BLaER1 (cell line): ENCODE data around the gene KREMEN1.

Experiments
- H3K27ac ChIP-seq: shearing (Covaris generic); formaldehyde crosslinking; 2 replicates; pipeline ENCODE4 v1.8.1; 2022
- H3K27me3 ChIP-seq: shearing (Covaris generic); formaldehyde crosslinking; 2 replicates; pipeline ENCODE4 v1.8.1; 2022
- H3K36me3 ChIP-seq: shearing (Covaris generic); formaldehyde crosslinking; 2 replicates; pipeline ENCODE4 v1.8.1; 2022
- H3K4me1 ChIP-seq: shearing (Covaris generic); formaldehyde crosslinking; 2 replicates; pipeline ENCODE4 v1.8.1; 2022
- H3K4me2 ChIP-seq: shearing (Covaris generic); formaldehyde crosslinking; 2 replicates; pipeline ENCODE4 v1.8.1; 2022
- H3K4me3 ChIP-seq: shearing (Covaris generic); formaldehyde crosslinking; 2 replicates; pipeline ENCODE4 v1.8.1; 2022
- H3K9ac ChIP-seq: shearing (Covaris generic); formaldehyde crosslinking; 2 replicates; pipeline ENCODE4 v1.8.1; 2022
- H3K9me3 ChIP-seq: shearing (Covaris generic); formaldehyde crosslinking; 2 replicates; pipeline ENCODE4 v1.8.1; 2022
- H4K20me1 ChIP-seq: shearing (Covaris generic); formaldehyde crosslinking; 2 replicates; pipeline ENCODE4 v1.8.1; 2022
- Cebpa-rat ChIP-seq: shearing (Covaris generic); IDR thresholded peaks from 2 replicates; pipeline ENCODE4 v1.8.1; 2022

The KREMEN1 gene

GRCh38 chr22:29175312-29175835 is 102.5 kb downstream of the KREMEN1 start:
- Histone ChIP-seq H3K36me3 (no peaks in the 10 kb centered on the region), H3K4me3 (no peak overlapping the region), H3K4me2 (no peak overlapping the region), H3K9me3 (peaks cover 41% of the 10 kb centered on the region), H3K9ac (no peak overlapping the region), H3K27me3 (peaks cover 27% of the 10 kb centered on the region), H4K20me1 (peaks cover 21% of the 10 kb centered on the region; the same call in 1 of the 2 replicates), H3K4me1 (no peaks in the 10 kb centered on the region), H3K27ac (no peak overlapping the region)
- TF ChIP-seq Cebpa-rat, result no peak

GRCh38 chr22:29183971-29184848 is 111.4 kb downstream of the KREMEN1 start:
- Histone ChIP-seq H3K4me3 (no peak overlapping the region), H3K4me1 (peaks cover 8% of the 10 kb centered on the region), H3K4me2 (no peak overlapping the region), H3K27me3 (peaks cover 15% of the 10 kb centered on the region; the same call in 1 of the 2 replicates), H3K9me3 (peaks cover 11% of the 10 kb centered on the region), H4K20me1 (peaks cover 12% of the 10 kb centered on the region; the same call in 1 of the 2 replicates), H3K36me3 (no peaks in the 10 kb centered on the region), H3K9ac (no peak overlapping the region), H3K27ac (no peak overlapping the region)
- TF ChIP-seq Cebpa-rat, result no peak

GRCh38 chr22:29184849-29185490 is 112.1 kb downstream of the KREMEN1 start:
- Histone ChIP-seq H4K20me1 (peaks cover 12% of the 10 kb centered on the region; the same call in 1 of the 2 replicates), H3K4me1 (peaks cover 8% of the 10 kb centered on the region), H3K4me3 (no peak overlapping the region), H3K27me3 (peaks cover 21% of the 10 kb centered on the region), H3K27ac (no peak overlapping the region), H3K36me3 (no peaks in the 10 kb centered on the region), H3K9me3 (peaks cover 4% of the 10 kb centered on the region; the same call in 1 of the 2 replicates), H3K4me2 (peak overlapping the region; percentile 51), H3K9ac (no peak overlapping the region)
- TF ChIP-seq Cebpa-rat, result no peak

GRCh38 chr22:29186302-29186701 is 113.5 kb downstream of the KREMEN1 start:
- no peak for TF ChIP-seq Cebpa-rat
- Histone ChIP-seq H3K9me3 (no peaks in the 10 kb centered on the region), H3K27ac (no peak overlapping the region), H3K27me3 (peaks cover 28% of the 10 kb centered on the region), H3K9ac (no peak overlapping the region), H3K4me2 (no peak overlapping the region), H3K36me3 (no peaks in the 10 kb centered on the region), H3K4me3 (no peak overlapping the region), H3K4me1 (peaks cover 8% of the 10 kb centered on the region), H4K20me1 (peaks cover 12% of the 10 kb centered on the region; the same call in 1 of the 2 replicates)

GRCh38 chr22:29187831-29188230 is 115.0 kb downstream of the KREMEN1 start:
- TF ChIP-seq Cebpa-rat, result no peak
- Histone ChIP-seq H3K36me3 (no peaks in the 10 kb centered on the region), H4K20me1 (peaks cover 12% of the 10 kb centered on the region; the same call in 1 of the 2 replicates), H3K9ac (no peak overlapping the region), H3K27me3 (peaks cover 28% of the 10 kb centered on the region), H3K4me2 (no peak overlapping the region), H3K4me3 (no peak overlapping the region), H3K9me3 (no peaks in the 10 kb centered on the region), H3K27ac (no peak overlapping the region), H3K4me1 (peaks cover 8% of the 10 kb centered on the region)

- peaks cover 9% of the 10 kb centered on the region; the same call in 1 of the 2 replicates for H4K20me1 ChIP-seq
- H3K4me2 ChIP-seq, result no peak overlapping the region
- no peaks in the 10 kb centered on the region for H3K9me3 ChIP-seq
- peaks cover 5% of the 10 kb centered on the region for H3K4me1 ChIP-seq
- H3K4me3 ChIP-seq, result no peak overlapping the region
- no peak for TF ChIP-seq Cebpa-rat
- H3K27me3 ChIP-seq, result peaks cover 21% of the 10 kb centered on the region
- no peaks in the 10 kb centered on the region for H3K36me3 ChIP-seq
- H3K27ac ChIP-seq, result no peak overlapping the region
- H3K9ac ChIP-seq, result no peak overlapping the region
Observed at GRCh38 chr22:29190051-29190450, 117.2 kb downstream of the KREMEN1 start.

- Histone ChIP-seq H3K4me2 (no peak overlapping the region), H3K9ac (no peak overlapping the region), H3K36me3 (no peaks in the 10 kb centered on the region), H3K27me3 (peaks cover 19% of the 10 kb centered on the region), H3K27ac (no peak overlapping the region), H3K4me1 (peaks cover 7% of the 10 kb centered on the region), H3K9me3 (no peaks in the 10 kb centered on the region), H3K4me3 (no peak overlapping the region), H4K20me1 (peaks cover 8% of the 10 kb centered on the region; the same call in 1 of the 2 replicates)
- TF ChIP-seq Cebpa-rat, result no peak
Observed at GRCh38 chr22:29190918-29191317, 118.1 kb downstream of the KREMEN1 start.

GRCh38 chr22:29193021-29193420 is 120.2 kb downstream of the KREMEN1 start:
- H3K27me3 ChIP-seq, result peaks cover 22% of the 10 kb centered on the region
- peaks cover 10% of the 10 kb centered on the region; the same call in 1 of the 2 replicates for H4K20me1 ChIP-seq
- no peak for TF ChIP-seq Cebpa-rat
- H3K27ac ChIP-seq, result no peak overlapping the region
- peaks cover 9% of the 10 kb centered on the region for H3K4me1 ChIP-seq
- no peak overlapping the region for H3K4me2 ChIP-seq
- H3K9me3 ChIP-seq, result no peaks in the 10 kb centered on the region
- no peak overlapping the region for H3K9ac ChIP-seq
- H3K4me3 ChIP-seq, result no peak overlapping the region
- no peaks in the 10 kb centered on the region for H3K36me3 ChIP-seq

- H3K4me3 ChIP-seq, result no peak overlapping the region
- TF ChIP-seq Cebpa-rat, result no peak
- no peaks in the 10 kb centered on the region for H3K9me3 ChIP-seq
- H3K9ac ChIP-seq, result no peak overlapping the region
- H3K4me2 ChIP-seq, result no peak overlapping the region
- H3K4me1 ChIP-seq, result peaks cover 9% of the 10 kb centered on the region
- H3K27ac ChIP-seq, result no peak overlapping the region
- H4K20me1 ChIP-seq, result peaks cover 6% of the 10 kb centered on the region; the same call in 1 of the 2 replicates
- H3K27me3 ChIP-seq, result peaks cover 22% of the 10 kb centered on the region
- H3K36me3 ChIP-seq, result no peaks in the 10 kb centered on the region
Observed at GRCh38 chr22:29194184-29194583, 121.3 kb downstream of the KREMEN1 start.
